Activated T-helper 17 cell treated with anti-CD3 and anti-CD28 coated beads, Interleukin-2, amount 50 U/mL, for 72 hours (primary cell): ENCODE measurements around the gene ERC1. TPM values are rescaled to one million over a fixed set of nuclear protein-coding genes. Genes with fewer than 3 reads are reported as not detected.

Experiments used
- ATAC-seq: fragments of 150-1000 bp; cut with Tn5 transposase; replicated peaks from 2 replicates; pipeline ENCODE4 v1.10.0; 2021; ENCODE audit warnings: mild to moderate bottlenecking, moderate library complexity
- H3K27ac Mint-ChIP-seq: one replicate; pipeline ENCODE4 v1.8.0; 2022; ENCODE audit warnings: mixed read lengths
- H3K27me3 Mint-ChIP-seq: one replicate; pipeline ENCODE4 v1.8.0; 2022; ENCODE audit warnings: mixed read lengths
- H3K36me3 Mint-ChIP-seq: one replicate; pipeline ENCODE4 v1.8.0; 2022; ENCODE audit warnings: low read depth, mild to moderate bottlenecking, mixed read lengths
- H3K4me1 Mint-ChIP-seq: one replicate; pipeline ENCODE4 v1.8.0; 2022; ENCODE audit warnings: mixed read lengths
- H3K4me3 Mint-ChIP-seq: one replicate; pipeline ENCODE4 v1.8.0; 2022; ENCODE audit warnings: mild to moderate bottlenecking, mixed read lengths
- H3K9me3 Mint-ChIP-seq: one replicate; pipeline ENCODE4 v1.8.0; 2022; ENCODE audit warnings: mixed read lengths
- total RNA-seq, 2 donors: library from RNA; stranded (reverse); gene quantifications; one replicate each; pipeline ENCODE4 v1.2.3, GENCODE V29; 2022

The ERC1 gene
- total RNA-seq, 2 donors from 2014 or later, result 25.8 to 31.9 TPM

- Mint-ChIP-seq H3K27ac (no peak overlapping the region), H3K9me3 (no peaks in the 10 kb centered on the region), H3K27me3 (peaks cover 24% of the 10 kb centered on the region), H3K4me3 (no peak overlapping the region), H3K4me1 (peaks cover 9% of the 10 kb centered on the region), H3K36me3 (no peaks in the 10 kb centered on the region)
- ATAC-seq, result no peak
Measured at GRCh38 chr12:1503281-1503711, 512.3 kb downstream of the ERC1 start.

- ATAC-seq, result no peak
- H3K4me1 Mint-ChIP-seq, result peaks cover 9% of the 10 kb centered on the region
- H3K27me3 Mint-ChIP-seq, result peaks cover 24% of the 10 kb centered on the region
- peak overlapping the region; percentile 7 for H3K27ac Mint-ChIP-seq
- peak overlapping the region; percentile 41 for H3K4me3 Mint-ChIP-seq
- no peaks in the 10 kb centered on the region for H3K36me3 Mint-ChIP-seq
- H3K9me3 Mint-ChIP-seq, result no peaks in the 10 kb centered on the region
Measured at GRCh38 chr12:1504304-1504894, 513.4 kb downstream of the ERC1 start.

GRCh38 chr12:1504895-1505311 is 513.9 kb downstream of the ERC1 start:
- H3K4me1 Mint-ChIP-seq, result peaks cover 9% of the 10 kb centered on the region
- H3K9me3 Mint-ChIP-seq, result no peaks in the 10 kb centered on the region
- peak overlapping the region; percentile 41 for H3K4me3 Mint-ChIP-seq
- peaks cover 24% of the 10 kb centered on the region for H3K27me3 Mint-ChIP-seq
- peak overlapping the region; percentile 7 for H3K27ac Mint-ChIP-seq
- no peaks in the 10 kb centered on the region for H3K36me3 Mint-ChIP-seq
- no peak for ATAC-seq

GRCh38 chr12:1505576-1505975 is 514.6 kb downstream of the ERC1 start:
- Mint-ChIP-seq H3K4me1 (peaks cover 9% of the 10 kb centered on the region), H3K27ac (no peak overlapping the region), H3K27me3 (peaks cover 24% of the 10 kb centered on the region), H3K4me3 (no peak overlapping the region), H3K36me3 (no peaks in the 10 kb centered on the region), H3K9me3 (no peaks in the 10 kb centered on the region)
- ATAC-seq, result no peak

GRCh38 chr12:1507308-1507707 is 516.3 kb downstream of the ERC1 start:
- Mint-ChIP-seq H3K27me3 (peaks cover 23% of the 10 kb centered on the region), H3K27ac (no peak overlapping the region), H3K9me3 (no peaks in the 10 kb centered on the region), H3K4me1 (peaks cover 9% of the 10 kb centered on the region), H3K36me3 (no peaks in the 10 kb centered on the region), H3K4me3 (no peak overlapping the region)
- no peak for ATAC-seq

- Mint-ChIP-seq H3K27me3 (peaks cover 8% of the 10 kb centered on the region), H3K27ac (no peak overlapping the region), H3K36me3 (no peaks in the 10 kb centered on the region), H3K4me1 (peaks cover 4% of the 10 kb centered on the region), H3K4me3 (no peak overlapping the region), H3K9me3 (no peaks in the 10 kb centered on the region)
- no peak for ATAC-seq
Measured at GRCh38 chr12:1509413-1510052, 518.5 kb downstream of the ERC1 start.

GRCh38 chr12:1510056-1510812 is 519.2 kb downstream of the ERC1 start:
- Mint-ChIP-seq H3K36me3 (no peaks in the 10 kb centered on the region), H3K27me3 (peaks cover 5% of the 10 kb centered on the region)

GRCh38 chr12:1515010-1515409 is 524.0 kb downstream of the ERC1 start:
- Mint-ChIP-seq H3K27me3 (peaks cover 10% of the 10 kb centered on the region), H3K27ac (no peak overlapping the region)

More at GRCh38 chr12:1510056-1510812, 519.2 kb downstream of the ERC1 start:
- ATAC-seq, result no peak
- Mint-ChIP-seq H3K4me1 (no peaks in the 10 kb centered on the region), H3K4me3 (no peak overlapping the region), H3K27ac (no peak overlapping the region), H3K9me3 (no peaks in the 10 kb centered on the region)

GRCh38 chr12:1515428-1515827 is 524.4 kb downstream of the ERC1 start:
- Mint-ChIP-seq H3K4me1 (no peaks in the 10 kb centered on the region), H3K4me3 (no peak overlapping the region), H3K36me3 (no peaks in the 10 kb centered on the region), H3K27me3 (peaks cover 10% of the 10 kb centered on the region), H3K9me3 (no peaks in the 10 kb centered on the region), H3K27ac (no peak overlapping the region)
- ATAC-seq, result no peak

More at GRCh38 chr12:1515010-1515409, 524.0 kb downstream of the ERC1 start:
- ATAC-seq, result no peak
- Mint-ChIP-seq H3K4me3 (no peak overlapping the region), H3K36me3 (no peaks in the 10 kb centered on the region), H3K4me1 (no peaks in the 10 kb centered on the region), H3K9me3 (no peaks in the 10 kb centered on the region)

GRCh38 chr12:1517007-1517406 is 526.0 kb downstream of the ERC1 start:
- ATAC-seq, result no peak
- Mint-ChIP-seq H3K9me3 (no peaks in the 10 kb centered on the region), H3K4me1 (no peaks in the 10 kb centered on the region), H3K27ac (no peak overlapping the region), H3K4me3 (no peak overlapping the region), H3K36me3 (no peaks in the 10 kb centered on the region), H3K27me3 (peaks cover 10% of the 10 kb centered on the region)

- no peak for ATAC-seq
- H3K4me3 Mint-ChIP-seq, result no peak overlapping the region
- no peaks in the 10 kb centered on the region for H3K9me3 Mint-ChIP-seq
- no peak overlapping the region for H3K27ac Mint-ChIP-seq
- no peaks in the 10 kb centered on the region for H3K36me3 Mint-ChIP-seq
- H3K27me3 Mint-ChIP-seq, result peaks cover 10% of the 10 kb centered on the region
- H3K4me1 Mint-ChIP-seq, result no peaks in the 10 kb centered on the region
Measured at GRCh38 chr12:1517734-1518525, 526.9 kb downstream of the ERC1 start.

GRCh38 chr12:1518591-1519516 is 527.8 kb downstream of the ERC1 start:
- peaks cover 14% of the 10 kb centered on the region for H3K27me3 Mint-ChIP-seq
- no peak overlapping the region for H3K27ac Mint-ChIP-seq
- H3K9me3 Mint-ChIP-seq, result no peaks in the 10 kb centered on the region
- ATAC-seq, result no peak
- H3K4me1 Mint-ChIP-seq, result no peaks in the 10 kb centered on the region
- H3K36me3 Mint-ChIP-seq, result no peaks in the 10 kb centered on the region
- H3K4me3 Mint-ChIP-seq, result no peak overlapping the region

- Mint-ChIP-seq H3K36me3 (no peaks in the 10 kb centered on the region), H3K4me1 (no peaks in the 10 kb centered on the region), H3K4me3 (no peak overlapping the region), H3K27me3 (peaks cover 17% of the 10 kb centered on the region), H3K27ac (no peak overlapping the region), H3K9me3 (no peaks in the 10 kb centered on the region)
- ATAC-seq, result no peak
Measured at GRCh38 chr12:1519642-1520041, 528.6 kb downstream of the ERC1 start.
